IMR-90 (cell line): ENCODE results near the gene LAMB1. TPM values are rescaled to one million over a fixed set of nuclear protein-coding genes. Genes with fewer than 3 reads are reported as not detected.

Experiments
- ATAC-seq: fragments of 200-7000 bp; cut with Tn5 transposase; 2 replicates; pipeline ENCODE4 v1.9.1; 2020; ENCODE audit warnings: low read depth, mild to moderate bottlenecking, moderate library complexity
- BruUV-seq: library from RNA; stranded (reverse); fragments of 400-500 nt; replicated peaks from 2 replicates; lab custom pipeline; 2021; lab: Mats Ljungman, UMichigan
- CTCF ChIA-PET: fragments of 300-600 bp; formaldehyde crosslinking; extraction: SDS; loops from one replicate; lab custom pipeline; 2021; ENCODE audit warnings: antibody characterized with exemption; lab: Yijun Ruan, JAX
- POLR2A ChIA-PET: fragments of 300-600 bp; sonication (Branson Sonifier 250); formaldehyde crosslinking; loops from one replicate; lab custom pipeline; 2022; ENCODE audit warnings: antibody characterized with exemption; ENCODE audit not compliant: unreplicated experiment; lab: Charles Lee
- DNase-seq: peaks from one replicate; pipeline ENCODE4 v3.0.0; 2013
- H2AFZ ChIP-seq: replicated peaks from 2 replicates; pipeline ENCODE3; 2013; ENCODE audit warnings: low read length, mild to moderate bottlenecking; ENCODE audit not compliant: poor library complexity
- H2AK5ac ChIP-seq: 2 replicates; pipeline ENCODE4 v1.6.1; 2013; ENCODE audit warnings: low read depth, low read length, inconsistent platforms
- H2AK9ac ChIP-seq: replicated peaks from 2 replicates; pipeline ENCODE3; 2013; ENCODE audit warnings: mild to moderate bottlenecking, low read depth, low read length, moderate library complexity; ENCODE audit not compliant: poor library complexity
- H2BK120ac ChIP-seq: 2 replicates; pipeline ENCODE4 v1.6.1; 2013; ENCODE audit warnings: low read depth, low read length, inconsistent platforms
- H2BK15ac ChIP-seq: 3 replicates; pipeline ENCODE4 v1.6.1; 2013; ENCODE audit warnings: low read depth, low read length, inconsistent platforms
- H2BK20ac ChIP-seq: 2 replicates; pipeline ENCODE4 v1.6.1; 2013; ENCODE audit warnings: low read depth, mild to moderate bottlenecking, inconsistent platforms, low read length, moderate library complexity
- H2BK5ac ChIP-seq: 2 replicates; pipeline ENCODE4 v1.6.1; 2013; ENCODE audit warnings: mild to moderate bottlenecking, low read depth, low read length, inconsistent platforms; ENCODE audit not compliant: poor library complexity, severe bottlenecking
- H3K14ac ChIP-seq: replicated peaks from 2 replicates; pipeline ENCODE4 v1.6.1; 2013; ENCODE audit warnings: low read depth, low read length, inconsistent platforms
- H3K18ac ChIP-seq: 2 replicates; pipeline ENCODE4 v1.6.1; 2013; ENCODE audit warnings: low read depth, low read length, control low read depth
- H3K23ac ChIP-seq: 2 replicates; pipeline ENCODE4 v1.6.1; 2013; ENCODE audit warnings: low read depth, low read length, inconsistent platforms
- H3K27ac ChIP-seq: 2 replicates; pipeline ENCODE4 v1.5.1; 2013; ENCODE audit warnings: mild to moderate bottlenecking, control low read depth, low read length; ENCODE audit not compliant: insufficient read depth
- H3K27me3 ChIP-seq: 2 replicates; pipeline ENCODE4 v1.6.1; 2013; ENCODE audit warnings: low read length; ENCODE audit not compliant: control insufficient read depth, insufficient read depth
- H3K36me3 ChIP-seq: 2 replicates; pipeline ENCODE4 v1.6.1; 2013; ENCODE audit warnings: low read length, mixed read lengths; ENCODE audit not compliant: control insufficient read depth, insufficient read depth
- H3K4ac ChIP-seq: 2 replicates; pipeline ENCODE4 v1.6.1; 2013; ENCODE audit warnings: low read depth, low read length, inconsistent platforms
- H3K4me1 ChIP-seq: 2 replicates; pipeline ENCODE4 v1.6.1; 2013; ENCODE audit warnings: low read length, mixed read lengths; ENCODE audit not compliant: control insufficient read depth, insufficient read depth
- H3K4me2 ChIP-seq: 2 replicates; pipeline ENCODE4 v1.6.1; 2013; ENCODE audit warnings: low read depth, mild to moderate bottlenecking, control low read depth, low read length, moderate library complexity
- H3K4me3 ChIP-seq: 2 replicates; pipeline ENCODE4 v1.5.1; 2013; ENCODE audit warnings: low read depth, mild to moderate bottlenecking, control low read depth, low read length, moderate library complexity; ENCODE audit not compliant: insufficient read depth
- H3K56ac ChIP-seq: 2 replicates; pipeline ENCODE4 v1.6.1; 2013; ENCODE audit warnings: low read length, inconsistent platforms; ENCODE audit not compliant: insufficient read depth; ENCODE audit errors: extremely low read depth
- H3K79me1 ChIP-seq, 2 experiments: 2 replicates each; pipeline ENCODE4 v1.6.1; 2013; ENCODE audit warnings: low read length in 2 of 2, inconsistent platforms in 1 of 2, low read depth in 1 of 2
- H3K9ac ChIP-seq: 2 replicates; pipeline ENCODE4 v1.6.1; 2013; ENCODE audit warnings: low read depth, low read length, control low read depth
- H3K9me1 ChIP-seq: 2 replicates; pipeline ENCODE4 v1.6.1; 2013; ENCODE audit warnings: low read length, inconsistent platforms; ENCODE audit not compliant: insufficient read depth
- H3K9me3 ChIP-seq: 2 replicates; pipeline ENCODE4 v1.6.1; 2013; ENCODE audit warnings: low read length; ENCODE audit not compliant: control insufficient read depth, insufficient read depth
- H4K20me1 ChIP-seq: 2 replicates; pipeline ENCODE4 v1.6.1; 2013; ENCODE audit warnings: low read length, inconsistent platforms; ENCODE audit not compliant: insufficient read depth
- H4K5ac ChIP-seq: 2 replicates; pipeline ENCODE4 v1.6.1; 2013; ENCODE audit warnings: mild to moderate bottlenecking, low read depth, low read length, control low read depth
- H4K8ac ChIP-seq, 2 experiments: 2 replicates each; pipeline ENCODE4 v1.6.1; 2013; ENCODE audit warnings: low read depth in 2 of 2, low read length in 2 of 2, control low read depth in 1 of 2, inconsistent platforms in 1 of 2
- H4K91ac ChIP-seq: 2 replicates; pipeline ENCODE4 v1.6.1; 2013; ENCODE audit warnings: low read depth, low read length, inconsistent platforms; ENCODE audit not compliant: insufficient read depth
- BHLHE40 ChIP-seq: fragments of 150-350 bp; IDR thresholded peaks from 2 replicates; pipeline ENCODE4 v1.6.1; 2016; ENCODE audit warnings: mild to moderate bottlenecking, low read depth, low read length
- CEBPB ChIP-seq: IDR thresholded peaks from 2 replicates; pipeline ENCODE4 v1.6.1; 2012; ENCODE audit warnings: low read depth, low read length, improper control_type of control experiment
- CHD1 ChIP-seq: IDR thresholded peaks from 2 replicates; pipeline ENCODE4 v1.6.1; 2012; ENCODE audit warnings: low read depth, low read length, improper control_type of control experiment
- CTCF ChIP-seq: conservative IDR thresholded peaks from 2 replicates; pipeline ENCODE4 v1.5.1; 2012; ENCODE audit warnings: mild to moderate bottlenecking, low read depth, low read length, improper control_type of control experiment
- ELK1 ChIP-seq: fragments of 150-350 bp; IDR thresholded peaks from 2 replicates; pipeline ENCODE4 v1.6.1; 2016; ENCODE audit warnings: low read depth, mild to moderate bottlenecking, low read length, moderate library complexity, borderline replicate concordance
- FOS ChIP-seq: fragments of 150-350 bp; IDR thresholded peaks from 2 replicates; pipeline ENCODE4 v1.6.1; 2016; ENCODE audit warnings: low read depth, low read length
- MAFK ChIP-seq: IDR thresholded peaks from 2 replicates; pipeline ENCODE4 v1.6.1; 2012; ENCODE audit warnings: low read depth, low read length, improper control_type of control experiment
- MAZ ChIP-seq: IDR thresholded peaks from 2 replicates; pipeline ENCODE4 v1.6.1; 2012; ENCODE audit warnings: low read depth, mild to moderate bottlenecking, low read length, improper control_type of control experiment, moderate library complexity, borderline replicate concordance
- MXI1 ChIP-seq: IDR thresholded peaks from 2 replicates; pipeline ENCODE4 v1.6.1; 2012; ENCODE audit warnings: low read depth, mild to moderate bottlenecking, low read length, moderate library complexity, borderline replicate concordance
- NFE2L2 ChIP-seq: fragments of 150-350 bp; IDR thresholded peaks from 2 replicates; pipeline ENCODE4 v1.6.1; 2016; ENCODE audit warnings: low read depth, mild to moderate bottlenecking, low read length
- POLR2A ChIP-seq: IDR thresholded peaks from 2 replicates; pipeline ENCODE4 v1.6.1; 2012; ENCODE audit warnings: mild to moderate bottlenecking, low read depth, low read length
- RAD21 ChIP-seq: IDR thresholded peaks from 2 replicates; pipeline ENCODE4 v1.6.1; 2012; ENCODE audit warnings: low read length, improper control_type of control experiment
- RCOR1 ChIP-seq: IDR thresholded peaks from 2 replicates; pipeline ENCODE4 v1.6.1; 2012; ENCODE audit warnings: mild to moderate bottlenecking, low read length, improper control_type of control experiment; ENCODE audit not compliant: insufficient replicate concordance
- RFX5 ChIP-seq: IDR thresholded peaks from 2 replicates; pipeline ENCODE4 v1.8.0; 2012; ENCODE audit warnings: low read depth, mild to moderate bottlenecking, low read length, moderate library complexity
- SMC3 ChIP-seq: fragments of 150-350 bp; IDR thresholded peaks from 2 replicates; pipeline ENCODE4 v1.6.1; 2016; ENCODE audit warnings: low read depth, mild to moderate bottlenecking, antibody characterized with exemption, low read length, moderate library complexity
- USF2 ChIP-seq: fragments of 150-350 bp; IDR thresholded peaks from 2 replicates; pipeline ENCODE4 v1.6.1; 2017; ENCODE audit warnings: mild to moderate bottlenecking, antibody characterized with exemption, low read length, low read depth
- WGBS, 2 experiments: methylation state at CpG; one replicate each; pipeline versions ENCODE4 v1.1.5 to v1.1.7; 2013; ENCODE audit warnings: missing lambda C conversion rate in 2 of 2; ENCODE audit not compliant: insufficient read length in 1 of 2; ENCODE audit errors: extremely low coverage in 2 of 2; 5-methylcytosine and 5-hydroxymethylcytosine counted together
- dilution Hi-C: fragments of 300-500 bp; cut with HindIII; formaldehyde crosslinking; loops from one replicate; pipeline ENCODE4 v1.14.3; 2018; ENCODE audit warnings: low sequenced_read_pairs; ENCODE audit not compliant: unreplicated experiment
- in situ Hi-C: fragments of 300-500 bp; cut with MboI; formaldehyde crosslinking; loops from 3 replicates; pipeline ENCODE4 v1.14.3; 2019; ENCODE audit warnings: low sequenced_read_pairs, inconsistent platforms, mixed read lengths
- intact Hi-C: fragments of 100-400 bp; cut with micrococcal nuclease; formaldehyde crosslinking; loops from 2 replicates; pipeline ENCODE4 v1.10.0; 2022
- polyA plus RNA-seq, 3 experiments: library from polyadenylated mRNA; depleted of rRNA; stranded (reverse); fragments of >200 nt; gene quantifications; 2 replicates each; pipeline ENCODE4 v1.2.3, GENCODE V29; 2012; ENCODE audit warnings: low replicate concordance in 1 of 3
- total RNA-seq: library from RNA; depleted of rRNA; stranded (reverse); fragments of >200 nt; gene quantifications from 2 replicates; pipeline ENCODE4 v1.2.3, GENCODE V29; 2012

LAMB1 gene
- total and polyA plus RNA-seq, 2 of the 4 experiments (the other 2 are of a cell fraction) = 114 to 117 TPM

GRCh38 chr7:108007762-108008161, 4.8 kb upstream of the LAMB1 start:
- ChIA-PET POLR2A (no interaction called here), CTCF (no interaction called here)
- no peak overlapping the region for H3K14ac ChIP-seq
- H2BK15ac ChIP-seq = no peak overlapping the region
- H3K18ac ChIP-seq = no peak overlapping the region
- no peak overlapping the region for H3K4me2 ChIP-seq
- no peak overlapping the region for H3K56ac ChIP-seq
- DNase-seq (no peak), ATAC-seq (no peak)
- H4K5ac ChIP-seq = no peak overlapping the region
- no peak overlapping the region for H3K27ac ChIP-seq
- H2AK5ac ChIP-seq = 0 out of 2 replicates have a peak overlapping the region, but pooled peaks have one; percentile 51
- no peak overlapping the region for H4K91ac ChIP-seq
- H2BK20ac ChIP-seq = no peak overlapping the region
- H2BK120ac ChIP-seq = no peak overlapping the region
- no peak overlapping the region for H3K4me3 ChIP-seq
- no peak overlapping the region for H2AFZ ChIP-seq
- no peak overlapping the region for H2BK5ac ChIP-seq
- no peak overlapping the region for H3K23ac ChIP-seq
- H3K4me1 ChIP-seq = peaks cover 7% of the 10 kb centered on the region
- H4K8ac ChIP-seq = no peak overlapping the region
- intact Hi-C loops = no loop called here
- no peak overlapping the region for H3K4ac ChIP-seq
- in situ Hi-C loops = no loop called here
- H3K9me3 ChIP-seq = no peaks in the 10 kb centered on the region
- no CpG with 5 or more reads among the region's 3 CpGs for WGBS, 2 experiments
- no TSS peak for BruUV-seq
- H3K27me3 ChIP-seq = no peaks in the 10 kb centered on the region
- H3K9me1 ChIP-seq = peaks cover 5% of the 10 kb centered on the region; the same call in 1 of the 2 replicates
- no peaks in the 10 kb centered on the region for H4K20me1 ChIP-seq
- no peak overlapping the region for H3K9ac ChIP-seq
- TF ChIP-seq FOS (no peak), NFE2L2 (no peak), USF2 (no peak), CHD1 (no peak), RAD21 (no peak), MXI1 (no peak), CTCF (no peak), MAFK (no peak), RCOR1 (no peak), SMC3 (no peak), MAZ (no peak), CEBPB (no peak), POLR2A (no peak), RFX5 (no peak), ELK1 (no peak), BHLHE40 (no peak)
- no peak overlapping the region for H2AK9ac ChIP-seq
- dilution Hi-C loops = loop anchor here (25.0 kb wide), 1 partner anchor 130 kb away; the partner anchor contains the start of gene LAMB4
- no peaks in the 10 kb centered on the region for H3K36me3 ChIP-seq
- H3K79me1 ChIP-seq = no peaks in the 10 kb centered on the region
